Measurements from ENCODE around the gene MSS51. TPM values are rescaled to one million over a fixed set of nuclear protein-coding genes. Genes with fewer than 3 reads are reported as not detected.

MSS51 gene
- 3.3 and 3.9 TPM in 2 replicates for total RNA-seq

DNA sequence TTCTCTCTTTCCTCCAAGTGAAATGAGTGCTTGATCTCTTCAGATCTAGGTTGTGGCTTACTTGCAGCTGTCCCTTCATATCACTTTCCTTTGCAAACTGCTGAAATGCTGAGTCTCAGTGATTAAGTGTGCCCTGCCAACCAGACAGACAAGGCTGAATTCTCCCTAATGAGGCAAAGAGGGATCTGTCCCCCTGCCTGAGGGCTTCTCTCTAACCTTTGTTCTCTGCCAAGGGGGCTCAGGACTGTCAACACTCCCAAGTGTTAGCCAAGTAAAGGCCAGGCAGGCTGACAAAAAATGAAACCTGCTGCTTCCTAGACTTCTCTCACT is at the start of gene MSS51:
TSS of gene MSS51 (minus strand) at position 24 of the 330 bp plus-strand sequence. CDS start 5,277 bp downstream, outside the sequence.
- intact Hi-C loops (cut with micrococcal nuclease): no loop called here

DNA sequence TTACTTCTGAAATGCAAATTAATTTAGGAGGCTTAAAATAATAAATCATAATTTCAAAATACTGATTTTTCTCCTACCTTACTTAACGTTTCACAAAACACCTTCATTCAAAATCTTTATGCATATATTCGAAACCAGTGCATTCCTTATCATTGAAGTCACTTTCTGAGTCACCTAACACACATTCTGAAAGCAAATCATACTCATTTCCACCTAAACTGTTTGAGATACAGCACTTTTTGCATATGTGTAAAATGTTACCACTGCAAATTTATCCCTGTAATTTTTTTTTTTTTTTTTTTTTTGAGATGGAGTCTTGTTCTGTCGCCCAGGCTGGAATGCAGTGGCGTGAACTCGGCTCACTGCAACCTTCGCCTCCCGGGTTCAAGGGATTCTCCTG is 46.8 kb upstream of the MSS51 start:
- intact Hi-C loops (cut with micrococcal nuclease): loop anchor here (5.0 kb wide), 1 partner anchor 68 kb away; the partner anchor contains the start of gene ANXA7

DNA sequence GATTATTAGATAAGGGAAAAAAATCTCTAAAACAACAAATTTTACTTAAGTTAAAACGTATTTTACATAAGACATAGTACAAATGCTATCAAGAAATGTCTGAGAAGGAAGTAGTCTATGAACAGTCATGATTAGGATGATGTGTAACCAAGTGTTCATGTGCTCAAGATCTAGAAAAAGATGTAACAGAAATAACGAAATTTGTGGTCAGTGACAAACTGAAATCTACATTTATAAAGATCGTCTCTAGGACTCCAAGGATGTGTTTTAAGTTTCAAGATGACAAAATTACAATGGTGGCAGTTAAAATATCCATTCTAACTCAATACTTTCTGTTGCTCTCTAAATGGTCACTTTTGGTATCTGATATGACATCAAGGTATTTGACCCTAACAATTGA is 45.3 kb upstream of the MSS51 start:
- intact Hi-C loops (cut with micrococcal nuclease): loop anchor here (1.0 kb wide), 1 partner anchor 17 kb away; no protein-coding TSS in a partner anchor

DNA sequence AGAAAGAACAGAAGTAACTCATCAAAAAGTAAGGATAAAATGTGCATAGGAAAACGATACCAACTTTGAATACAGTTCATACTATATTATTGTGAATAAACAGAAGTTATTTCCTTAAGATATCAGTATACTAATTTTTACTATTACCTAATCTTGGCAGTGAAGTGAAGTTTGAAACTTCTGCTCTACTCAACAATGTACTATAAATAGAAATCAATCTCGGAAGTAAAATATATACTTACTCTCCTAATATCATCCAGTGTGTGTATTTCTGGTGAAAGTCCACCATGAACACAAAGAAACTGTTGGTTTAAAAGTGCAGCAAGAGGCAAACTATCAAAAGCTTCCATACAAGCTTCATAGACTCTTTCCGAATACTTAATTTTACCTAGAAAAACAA is 37.9 kb upstream of the MSS51 start:
- intact Hi-C loops (cut with micrococcal nuclease): no loop called here

DNA sequence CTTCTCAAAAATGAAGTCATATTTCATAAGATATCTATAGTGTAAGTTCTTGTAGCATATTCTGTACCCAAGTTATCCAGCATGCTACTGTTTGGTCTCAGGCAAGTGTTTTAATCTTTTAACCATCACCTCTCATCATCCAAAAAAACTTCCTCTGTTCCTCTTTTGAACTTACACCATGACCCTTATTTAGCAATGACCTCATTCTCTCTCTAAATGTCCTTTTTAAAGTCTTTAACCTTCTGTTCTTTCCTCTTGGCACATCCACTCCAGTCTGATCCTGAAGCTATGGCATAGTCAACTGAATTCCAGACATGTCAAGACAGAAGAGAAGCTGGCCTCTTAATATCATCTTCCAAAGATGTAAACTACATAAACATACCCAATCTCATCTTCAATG is 36.2 kb upstream of the MSS51 start:
- intact Hi-C loops (cut with micrococcal nuclease): no loop called here

DNA sequence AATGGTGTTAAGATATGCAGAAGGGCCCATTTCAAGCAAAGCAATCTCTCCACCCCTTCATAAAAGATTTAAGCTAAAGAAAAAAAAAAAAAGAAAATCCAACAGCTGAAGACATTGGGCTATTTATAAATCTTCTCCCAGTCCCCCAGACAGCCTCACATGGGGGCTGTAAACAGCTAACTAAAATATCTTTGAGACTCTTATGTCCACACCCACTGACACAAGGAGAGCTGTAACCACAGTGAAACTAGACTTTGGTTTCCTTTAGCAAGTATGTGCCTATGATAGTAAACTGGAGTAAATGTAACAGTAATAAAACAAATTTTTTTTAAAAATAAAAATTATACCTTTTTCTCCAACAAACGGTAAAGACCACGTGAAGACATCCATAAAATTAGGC is 33.8 kb upstream of the MSS51 start:
- intact Hi-C loops (cut with micrococcal nuclease): no loop called here

DNA sequence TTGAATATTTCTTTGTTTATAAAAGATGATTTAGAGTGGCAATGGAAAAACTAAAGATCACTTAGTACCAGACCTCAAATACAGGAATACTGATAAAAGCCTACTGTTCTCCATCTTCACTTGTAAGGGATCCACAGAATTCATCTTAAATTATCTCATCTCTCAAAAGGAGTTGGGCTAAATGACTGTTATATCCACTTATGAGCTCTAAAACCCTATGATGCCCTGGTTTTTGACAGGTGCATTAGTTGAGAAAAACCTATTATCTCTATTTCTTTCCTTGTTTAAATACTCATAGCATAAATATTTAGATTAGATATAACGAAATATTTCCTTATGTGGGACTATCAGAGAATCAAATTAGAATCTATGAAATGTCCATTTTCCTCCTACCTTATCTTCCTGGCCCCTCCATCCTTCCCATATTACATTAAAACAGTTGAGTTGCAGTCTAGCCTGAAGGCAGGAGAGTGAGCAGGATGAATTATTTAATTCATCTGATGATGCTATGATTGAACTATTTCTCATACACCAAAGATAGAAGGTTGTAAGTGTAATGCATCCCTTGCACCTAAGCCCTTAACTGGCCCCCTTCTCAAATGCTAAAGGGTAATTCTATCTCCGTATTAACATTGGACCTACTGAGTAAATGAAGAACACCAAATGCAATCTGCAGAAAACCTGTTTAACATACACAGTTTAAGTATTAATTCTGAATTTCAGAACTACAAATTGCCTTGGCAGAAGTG is 32.8 kb upstream of the MSS51 start:
- intact Hi-C loops (cut with micrococcal nuclease): no loop called here

DNA sequence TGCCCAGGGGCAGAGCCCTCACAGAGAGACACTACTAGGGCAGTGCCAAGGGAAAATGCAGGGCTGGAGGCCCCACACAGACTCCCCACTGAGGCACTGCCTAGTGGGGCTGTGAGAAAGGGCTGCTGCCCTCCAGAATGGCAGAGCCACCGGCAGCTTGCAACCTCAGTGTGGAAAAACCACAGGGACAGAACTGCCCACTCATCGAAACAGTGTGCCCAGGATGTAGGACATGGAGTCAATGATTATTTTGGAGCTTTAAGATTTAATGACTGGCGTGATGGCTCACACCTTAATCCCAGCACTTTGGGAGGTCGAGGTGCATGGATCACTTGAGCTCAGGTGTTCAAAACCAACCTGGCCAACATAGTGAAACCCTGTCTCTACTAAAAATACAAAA is 27.5 kb upstream of the MSS51 start:
- intact Hi-C loops (cut with micrococcal nuclease): no loop called here

DNA sequence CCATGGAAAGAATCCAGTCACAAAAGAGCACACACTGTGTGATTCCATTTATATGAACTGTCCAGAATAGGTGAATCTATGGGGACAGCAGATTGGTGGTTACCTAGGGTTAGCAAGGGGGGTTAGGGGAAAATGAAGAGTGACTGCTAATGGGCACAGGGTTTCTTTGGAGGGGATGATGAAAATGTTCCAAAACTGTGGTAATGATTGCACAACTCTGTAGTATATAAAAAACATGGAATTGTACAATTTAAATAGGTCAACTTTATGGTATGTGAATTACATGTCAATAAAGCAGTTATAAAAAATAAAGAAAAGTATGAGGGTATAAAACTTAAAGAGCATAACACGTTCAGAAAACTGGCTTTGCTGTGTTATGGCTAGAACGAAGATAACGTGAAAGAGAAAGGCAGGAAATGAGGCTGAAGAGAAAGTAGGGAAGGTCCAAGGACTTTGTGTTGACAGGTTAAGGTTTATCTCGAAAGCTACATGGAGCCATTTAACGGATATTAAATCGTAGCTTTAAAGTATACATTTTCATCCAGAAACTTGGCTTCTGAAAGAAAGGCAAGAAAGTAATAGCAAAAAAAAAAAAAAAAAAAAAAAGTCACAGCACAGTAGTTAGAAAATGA is 26.4 kb upstream of the MSS51 start:
- intact Hi-C loops (cut with micrococcal nuclease): no loop called here

DNA sequence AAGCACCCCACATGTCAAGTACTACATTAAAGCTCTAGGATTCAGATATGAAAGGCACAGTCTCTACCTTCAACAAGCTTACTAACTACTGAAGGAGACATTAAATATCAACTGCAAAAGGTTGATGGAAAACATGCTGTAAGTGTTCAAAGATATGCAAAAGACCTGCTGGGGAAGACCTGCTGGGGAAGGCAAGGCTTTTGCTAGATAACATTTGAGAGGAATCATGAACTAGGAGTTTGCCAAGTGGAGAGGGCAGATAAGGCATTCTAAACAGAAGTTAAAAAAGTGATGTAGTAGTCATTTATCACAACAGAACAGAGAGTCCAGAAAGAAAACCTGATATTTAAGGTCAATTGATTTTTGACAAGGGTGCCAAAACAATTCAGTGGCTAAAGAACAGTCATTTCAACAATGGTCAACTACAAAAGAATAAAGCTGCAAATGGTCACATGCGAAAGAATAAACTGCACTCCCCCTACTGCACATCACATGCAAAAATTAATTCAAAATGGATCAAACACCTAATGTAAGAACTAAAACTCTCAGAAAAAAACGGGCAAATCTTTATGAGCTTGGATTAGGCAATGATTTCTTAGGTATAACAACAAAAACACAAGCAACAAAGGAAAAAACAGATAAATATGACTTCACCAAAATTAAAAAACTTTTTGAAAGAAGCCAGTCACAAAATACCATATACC is 23.0 kb upstream of the MSS51 start:
- intact Hi-C loops (cut with micrococcal nuclease): no loop called here

DNA sequence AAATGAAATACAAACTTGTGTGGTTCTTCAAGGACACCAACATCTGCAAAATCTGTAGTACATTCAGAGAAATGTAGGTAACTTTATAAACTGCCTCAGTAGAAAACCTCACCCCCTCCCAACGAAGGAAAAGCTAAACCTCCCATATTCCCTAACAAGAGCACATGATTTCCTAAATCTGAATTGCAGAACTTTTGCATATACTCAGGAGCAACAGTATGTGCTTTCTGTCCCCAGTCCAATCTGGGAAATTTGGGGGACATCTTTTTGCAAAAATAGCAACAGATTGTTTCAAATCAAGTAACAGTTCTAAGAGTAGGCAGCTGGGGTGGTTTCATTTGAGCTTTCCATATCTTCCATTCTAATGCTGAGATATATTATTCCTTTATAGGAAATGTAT is 15.8 kb upstream of the MSS51 start:
- intact Hi-C loops (cut with micrococcal nuclease): no loop called here

DNA sequence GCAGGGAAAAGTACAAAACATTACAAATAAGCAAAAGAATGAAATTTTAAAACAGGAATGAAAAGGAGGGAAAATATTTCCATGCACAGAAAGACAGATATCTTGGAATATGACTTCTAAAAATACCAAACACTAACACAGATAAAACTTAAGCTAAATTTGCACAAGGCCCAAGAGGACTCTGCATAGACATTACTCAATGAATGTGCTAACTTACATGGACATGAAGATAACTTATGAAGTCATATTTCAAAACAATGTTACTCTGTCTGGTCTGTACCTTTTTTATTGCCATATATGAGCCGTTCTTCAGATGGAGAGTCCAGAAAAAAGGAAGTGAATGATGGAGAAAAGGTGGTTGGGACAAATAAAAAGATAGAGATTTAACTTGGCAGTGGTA is 15.0 kb upstream of the MSS51 start:
- intact Hi-C loops (cut with micrococcal nuclease): no loop called here

DNA sequence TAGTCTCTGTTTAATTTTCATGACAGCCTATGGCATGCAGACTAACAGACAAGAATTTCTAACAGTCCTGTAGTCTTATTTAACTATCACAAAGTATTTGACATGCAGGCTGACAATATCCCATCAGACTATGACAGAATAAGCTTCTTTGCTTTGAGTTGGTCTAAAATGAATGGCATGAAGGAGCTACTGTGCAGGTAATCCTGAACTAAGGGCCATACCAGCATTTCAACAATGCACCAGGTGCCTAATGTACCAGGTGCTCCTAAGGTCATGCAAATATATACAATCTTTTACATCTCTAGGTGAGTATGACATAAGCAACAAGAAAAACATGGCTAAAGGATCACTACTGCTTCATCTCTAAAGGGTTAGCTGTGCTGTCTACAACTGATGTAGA is 13.6 kb upstream of the MSS51 start:
- intact Hi-C loops (cut with micrococcal nuclease): no loop called here

DNA sequence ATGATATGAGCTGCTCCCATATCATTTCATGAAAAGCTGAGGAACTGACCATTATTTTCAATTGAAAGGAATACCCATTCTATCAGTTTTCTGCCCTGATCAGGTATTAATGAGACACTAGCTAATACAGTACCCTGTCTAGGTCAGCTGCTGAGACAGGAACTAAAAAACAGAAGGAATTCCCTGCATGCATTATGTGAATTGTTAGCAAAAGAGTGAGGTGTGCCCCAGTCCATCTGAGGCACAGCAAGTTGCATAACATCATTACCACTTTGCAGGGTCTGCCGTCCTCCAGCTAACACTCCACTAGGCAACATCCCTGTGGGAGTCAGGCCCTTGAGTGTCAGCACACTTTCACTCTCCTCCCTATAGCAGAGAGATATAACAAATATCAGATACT is 11.1 kb upstream of the MSS51 start:
- intact Hi-C loops (cut with micrococcal nuclease): no loop called here

DNA sequence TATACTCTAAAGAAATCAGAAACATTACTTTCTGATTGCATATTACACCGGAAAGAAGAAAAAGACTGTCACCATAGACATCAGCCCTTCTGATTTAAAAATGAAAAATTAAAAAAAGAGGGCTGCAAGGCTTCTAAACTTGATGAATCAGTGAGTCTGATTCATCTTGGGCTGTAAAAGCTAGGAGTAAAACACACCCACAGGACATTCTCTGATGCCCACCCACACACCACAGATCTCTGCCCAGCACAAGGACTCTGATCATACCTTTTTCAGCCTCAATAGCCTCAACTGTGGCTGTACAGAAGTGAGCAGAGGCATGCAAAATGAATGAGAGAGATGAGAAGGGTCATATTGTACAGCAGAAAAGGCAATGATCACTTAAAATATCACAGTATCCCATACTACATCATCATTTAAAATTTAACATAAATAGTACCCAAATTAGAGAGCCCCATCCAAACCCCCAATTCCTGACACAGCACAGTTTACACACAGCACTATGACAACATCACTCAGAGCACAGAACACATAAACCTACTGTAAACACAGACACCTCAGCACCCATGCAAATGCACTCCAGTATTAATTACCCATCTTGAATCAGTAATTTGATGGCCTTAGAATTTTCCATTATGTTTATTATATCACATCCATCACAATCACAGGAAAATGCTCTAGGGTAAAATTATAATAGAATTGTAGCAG is 6.4 kb upstream of the MSS51 start:
- intact Hi-C loops (cut with micrococcal nuclease): no loop called here

DNA sequence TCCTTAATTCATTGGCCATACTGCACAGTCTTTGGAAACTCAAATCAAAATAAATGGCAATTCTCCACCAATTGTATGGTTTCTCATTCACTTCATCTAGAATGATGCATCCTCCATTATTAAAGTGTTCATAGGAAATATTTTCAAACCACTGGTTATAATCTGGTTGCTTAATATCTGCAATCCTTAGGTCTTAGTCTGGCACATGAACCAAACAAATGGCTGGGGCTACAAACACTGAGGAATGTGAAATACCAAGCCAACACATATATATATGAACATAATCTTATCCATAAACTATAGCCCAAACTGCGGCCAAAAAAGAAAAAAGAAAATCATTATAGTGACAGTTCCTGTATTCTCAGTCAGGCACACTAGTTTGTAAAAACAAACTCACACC is 5.7 kb upstream of the MSS51 start:
- intact Hi-C loops (cut with micrococcal nuclease): no loop called here

DNA sequence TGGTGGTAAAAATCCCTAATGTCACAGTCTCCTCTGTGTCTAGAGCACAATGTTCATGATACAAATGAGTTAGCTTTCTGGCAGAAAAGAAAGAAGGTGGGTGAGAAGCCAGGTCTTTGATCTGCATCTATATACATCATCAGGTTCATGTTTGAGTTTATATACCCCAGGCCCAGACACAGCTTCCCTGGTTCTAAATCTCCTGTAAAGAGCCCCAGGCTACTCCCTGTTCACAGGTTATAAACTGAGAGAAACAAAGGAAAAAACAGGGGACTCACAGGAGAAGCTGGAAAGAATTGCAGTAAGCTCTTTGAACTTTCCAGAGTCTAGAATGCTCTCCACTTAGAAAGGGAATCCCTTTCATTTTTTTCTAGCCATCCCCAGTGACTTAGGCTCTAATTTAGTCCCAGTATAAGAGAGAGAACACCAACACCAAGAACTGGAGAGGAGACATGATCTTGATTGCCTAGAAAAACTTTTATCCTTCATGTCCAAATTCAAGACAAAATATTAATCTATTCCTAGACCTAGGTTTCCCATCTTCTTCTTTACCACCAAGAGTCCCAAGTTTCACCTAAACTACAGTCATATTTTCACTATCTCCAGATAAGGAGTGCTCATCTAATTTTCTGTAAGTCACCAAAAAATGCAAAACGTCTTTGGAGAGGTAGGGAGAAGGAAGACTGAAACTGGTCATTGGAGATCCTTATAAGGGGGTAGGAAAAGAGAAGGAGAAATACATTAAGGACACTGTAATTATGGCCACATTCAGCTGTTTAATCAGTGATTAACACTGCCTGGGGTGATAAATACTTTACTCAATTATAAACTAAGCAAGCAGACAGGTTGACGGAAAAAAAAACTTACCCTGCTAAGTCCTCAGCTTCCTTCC is 469 bp downstream of the MSS51 start:
- intact Hi-C loops (cut with micrococcal nuclease): no loop called here

DNA sequence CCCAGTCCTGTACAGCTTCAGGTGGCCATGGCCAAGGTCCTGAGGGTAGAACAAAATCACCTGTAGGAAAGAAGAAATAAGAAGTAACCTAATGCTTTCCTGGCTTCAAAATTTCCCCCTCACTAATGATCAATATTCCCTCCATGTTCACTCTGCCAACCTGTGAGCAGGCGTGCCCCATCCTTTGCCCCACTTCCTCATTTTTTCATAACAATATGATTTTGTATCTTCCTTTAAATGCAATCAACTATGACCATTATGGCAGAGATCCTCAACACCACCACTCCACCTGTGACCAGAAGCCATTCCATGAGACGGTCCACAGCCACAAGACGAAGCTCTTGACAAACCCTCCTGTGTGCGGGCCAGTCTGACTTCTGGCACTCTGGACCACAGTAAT is 7.0 kb downstream of the MSS51 start:
- intact Hi-C loops (cut with micrococcal nuclease): no loop called here

DNA sequence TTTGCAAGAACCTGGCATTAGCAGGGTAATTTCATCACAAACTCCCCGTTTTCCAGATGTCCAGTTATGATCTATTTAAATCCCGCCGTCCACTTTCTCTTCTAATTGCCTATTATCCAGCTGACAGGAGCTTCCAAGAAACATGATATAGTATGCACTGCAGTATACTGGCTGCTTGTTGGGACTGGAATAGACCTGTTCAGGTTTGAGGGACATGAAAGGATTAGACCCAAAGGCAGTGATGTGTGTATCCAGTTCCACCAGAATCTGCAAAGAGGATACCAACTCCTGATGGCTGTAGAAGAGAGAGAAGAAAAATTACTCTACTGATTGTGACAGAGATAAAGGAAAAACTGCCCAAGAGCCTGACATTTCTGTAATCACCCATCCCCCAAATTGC is 8.9 kb downstream of the MSS51 start:
- intact Hi-C loops (cut with micrococcal nuclease): no loop called here

DNA sequence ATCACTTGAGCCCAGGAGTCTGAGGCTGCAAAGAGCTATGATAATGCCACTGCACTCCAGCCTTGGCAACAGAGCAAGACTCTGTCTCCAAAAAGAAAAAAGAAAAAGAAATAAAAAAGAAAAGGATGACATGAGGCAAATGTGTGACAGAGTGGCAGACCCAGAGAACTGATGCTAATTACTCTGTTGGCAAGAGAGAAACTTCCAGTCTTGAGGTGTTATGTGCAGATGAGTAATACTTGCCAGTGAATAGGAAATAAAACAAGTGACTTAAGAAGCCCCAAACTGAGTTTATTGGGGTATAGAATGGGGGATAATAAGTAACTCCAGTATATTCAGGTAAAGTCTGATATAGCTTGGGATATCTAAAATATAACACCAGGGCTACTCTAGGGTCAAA is 10.1 kb downstream of the MSS51 start:
- intact Hi-C loops (cut with micrococcal nuclease): no loop called here

DNA sequence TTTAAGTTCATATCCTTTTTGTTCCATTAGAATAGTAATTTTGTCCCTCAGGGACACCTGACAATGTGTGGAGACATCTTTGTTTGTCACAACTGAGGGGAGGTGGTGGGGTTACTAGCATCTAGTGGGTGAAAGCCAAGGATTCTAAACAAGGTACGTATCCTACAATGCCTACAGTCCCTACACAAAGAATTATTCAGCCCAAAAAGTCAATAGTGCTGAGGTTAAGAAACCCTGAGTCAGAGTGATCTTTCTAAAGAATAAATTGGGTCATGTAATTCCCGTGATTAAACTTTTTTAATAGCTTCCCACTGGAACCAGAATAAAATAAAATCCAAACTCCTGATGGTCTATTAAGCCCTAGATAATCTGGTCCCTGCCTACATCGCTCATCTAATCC is 16.8 kb downstream of the MSS51 start:
- intact Hi-C loops (cut with micrococcal nuclease): no loop called here
